ENCODE results near the gene GABBR2. TPM values are rescaled to one million over a fixed set of nuclear protein-coding genes. Genes with fewer than 3 reads are reported as not detected.

Gene GABBR2
- total RNA-seq, 1 experiment from 2014 or later, result 0.76 TPM

DNA sequence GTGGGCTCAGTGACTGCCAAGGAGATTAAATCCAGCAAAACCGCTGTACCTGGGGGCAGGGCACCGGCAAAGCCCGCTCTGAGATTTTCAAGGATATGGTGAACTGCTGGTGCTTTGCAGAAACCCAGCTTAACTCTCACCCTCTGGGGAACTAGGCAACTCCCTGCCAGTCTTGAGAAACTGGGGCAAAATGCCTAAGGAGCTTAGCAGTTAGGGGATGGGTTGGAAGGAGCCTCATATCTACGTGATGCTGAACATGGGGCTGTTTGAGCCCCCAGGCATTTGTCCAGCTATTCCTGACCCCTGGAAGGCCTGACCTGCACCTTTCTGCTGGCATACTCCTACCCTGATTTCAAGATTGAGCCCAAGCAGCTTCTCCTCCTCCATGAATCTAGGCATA lies 344.6 kb downstream of the GABBR2 start:
- no peak overlapping the region for H3K4me2 ChIP-seq
- no peaks in the 10 kb centered on the region for H3K9me2 ChIP-seq (ENCODE audit: insufficient read depth)
- no peaks in the 10 kb centered on the region for H3K36me3 ChIP-seq (ENCODE audit: low read depth)
- no peak for DNase-seq
- BruUV-seq (replicated peaks), result no TSS peak
- ChIA-PET CTCF (interaction anchor here (0.7 kb wide), 2 partner anchors 140 to 440 kb away, joined by 3 to 6 read pairs; no protein-coding TSS in a partner anchor), POLR2A (ENCODE audit: unreplicated experiment) (no interaction called here)
- no peaks in the 10 kb centered on the region for H3K4me1 ChIP-seq (replicated peaks; ENCODE audit: insufficient read depth)
- H3K79me2 ChIP-seq (ENCODE audit: low read depth), result no peaks in the 10 kb centered on the region
- H2AFZ ChIP-seq, result no peak overlapping the region
- no peak overlapping the region for H3K27ac ChIP-seq
- no peak overlapping the region for H3K4me3 ChIP-seq
- H4K20me1 ChIP-seq (ENCODE audit: insufficient read depth), result no peaks in the 10 kb centered on the region
- TF ChIP-seq EZH2 (IDR thresholded peaks at IDR 0.05; ENCODE audit: low read depth), result no peak
- TF ChIP-seq, protein P1, sequence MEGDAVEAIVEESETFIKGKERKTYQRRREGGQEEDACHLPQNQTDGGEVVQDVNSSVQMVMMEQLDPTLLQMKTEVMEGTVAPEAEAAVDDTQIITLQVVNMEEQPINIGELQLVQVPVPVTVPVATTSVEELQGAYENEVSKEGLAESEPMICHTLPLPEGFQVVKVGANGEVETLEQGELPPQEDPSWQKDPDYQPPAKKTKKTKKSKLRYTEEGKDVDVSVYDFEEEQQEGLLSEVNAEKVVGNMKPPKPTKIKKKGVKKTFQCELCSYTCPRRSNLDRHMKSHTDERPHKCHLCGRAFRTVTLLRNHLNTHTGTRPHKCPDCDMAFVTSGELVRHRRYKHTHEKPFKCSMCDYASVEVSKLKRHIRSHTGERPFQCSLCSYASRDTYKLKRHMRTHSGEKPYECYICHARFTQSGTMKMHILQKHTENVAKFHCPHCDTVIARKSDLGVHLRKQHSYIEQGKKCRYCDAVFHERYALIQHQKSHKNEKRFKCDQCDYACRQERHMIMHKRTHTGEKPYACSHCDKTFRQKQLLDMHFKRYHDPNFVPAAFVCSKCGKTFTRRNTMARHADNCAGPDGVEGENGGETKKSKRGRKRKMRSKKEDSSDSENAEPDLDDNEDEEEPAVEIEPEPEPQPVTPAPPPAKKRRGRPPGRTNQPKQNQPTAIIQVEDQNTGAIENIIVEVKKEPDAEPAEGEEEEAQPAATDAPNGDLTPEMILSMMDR (conservative IDR thresholded peaks at IDR 0.05), result no peak
- H3K27me3 ChIP-seq (ENCODE audit: insufficient read depth, low read depth), result no peaks in the 10 kb centered on the region
- intact Hi-C loops (cut with micrococcal nuclease; ENCODE audit: unreplicated experiment), result no loop called here
- peaks cover 18% of the 10 kb centered on the region for H3K9me3 ChIP-seq (ENCODE audit: insufficient read depth, low read depth)
- no peaks in the 10 kb centered on the region for H3F3A ChIP-seq (ENCODE audit: insufficient read depth, low read depth)

DNA sequence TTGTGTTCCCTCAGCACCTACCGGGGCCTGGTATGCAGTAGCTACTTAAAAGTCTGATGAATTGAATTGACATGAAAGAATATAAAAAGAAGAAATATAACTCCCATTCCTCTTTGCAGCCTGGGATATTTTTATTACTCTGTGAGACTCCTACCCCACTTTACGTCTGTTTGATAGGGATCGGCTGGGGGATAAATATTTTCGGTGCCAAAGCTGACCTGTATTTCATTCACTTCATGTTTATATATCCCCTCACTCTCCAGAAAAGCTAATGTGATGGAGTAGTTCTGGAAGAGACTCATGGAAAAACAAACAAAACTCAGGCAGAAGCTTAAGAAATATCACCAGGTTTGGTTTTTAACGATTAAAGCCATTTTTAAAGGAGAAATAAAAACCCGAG lies 345.1 kb downstream of the GABBR2 start:
- Histone ChIP-seq H4K20me1 (ENCODE audit: insufficient read depth) (no peaks in the 10 kb centered on the region), H3K9me2 (ENCODE audit: insufficient read depth) (no peaks in the 10 kb centered on the region), H3K36me3 (ENCODE audit: low read depth) (no peaks in the 10 kb centered on the region), H3F3A (ENCODE audit: insufficient read depth, low read depth) (no peaks in the 10 kb centered on the region), H3K4me3 (no peak overlapping the region), H2AFZ (no peak overlapping the region), H3K4me1 (replicated peaks; ENCODE audit: insufficient read depth) (no peaks in the 10 kb centered on the region), H3K79me2 (ENCODE audit: low read depth) (no peaks in the 10 kb centered on the region), H3K27me3 (ENCODE audit: insufficient read depth, low read depth) (no peaks in the 10 kb centered on the region), H3K27ac (no peak overlapping the region), H3K9me3 (ENCODE audit: insufficient read depth, low read depth) (peaks cover 18% of the 10 kb centered on the region), H3K4me2 (no peak overlapping the region)
- DNase-seq, result no peak
- intact Hi-C loops (cut with micrococcal nuclease; ENCODE audit: unreplicated experiment), result no loop called here
- ChIA-PET CTCF (interaction anchor here (0.7 kb wide), 1 partner anchor 141 kb away, joined by 3 read pairs; no protein-coding TSS in a partner anchor), POLR2A (ENCODE audit: unreplicated experiment) (no interaction called here)
- no TSS peak for BruUV-seq (replicated peaks)
- TF ChIP-seq, protein P1 (conservative IDR thresholded peaks at IDR 0.05), result no peak
- no peak for TF ChIP-seq EZH2 (IDR thresholded peaks at IDR 0.05; ENCODE audit: low read depth)

DNA sequence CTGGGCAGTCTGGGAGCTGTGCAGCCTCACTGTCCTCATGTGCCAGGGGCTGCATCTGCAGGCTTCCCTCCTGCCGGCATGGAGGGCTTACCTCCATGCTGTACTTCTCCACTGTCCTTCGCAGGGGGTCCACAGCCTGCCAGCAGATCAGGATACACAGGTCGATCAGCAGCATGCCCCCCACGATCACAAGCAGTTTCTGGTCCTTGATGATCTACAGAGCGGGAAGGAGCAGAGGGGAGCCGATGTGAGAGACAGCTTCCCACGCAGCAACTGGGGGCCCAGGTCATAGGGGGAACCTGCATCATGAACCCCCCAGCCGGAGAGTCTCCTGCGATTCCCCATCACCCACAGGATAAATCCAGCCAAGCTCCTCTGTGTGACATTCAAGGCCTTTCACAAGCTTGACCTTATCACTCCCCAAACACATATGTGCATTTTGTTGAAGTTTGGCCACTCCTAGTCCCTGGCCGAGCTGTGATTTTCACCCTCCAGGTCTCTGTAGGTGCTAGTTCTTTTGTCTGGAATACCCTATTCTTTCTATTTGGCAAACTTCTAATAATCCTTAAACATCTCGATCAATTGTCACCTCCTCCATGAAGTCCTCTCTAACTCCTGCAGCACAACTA lies 346.0 kb downstream of the GABBR2 start:
- peaks cover 18% of the 10 kb centered on the region for H3K9me3 ChIP-seq (ENCODE audit: insufficient read depth, low read depth)
- no peaks in the 10 kb centered on the region for H3K79me2 ChIP-seq (ENCODE audit: low read depth)
- no peaks in the 10 kb centered on the region for H3K27me3 ChIP-seq (ENCODE audit: insufficient read depth, low read depth)
- POLR2A ChIA-PET (ENCODE audit: unreplicated experiment), result no interaction called here
- H4K20me1 ChIP-seq (ENCODE audit: insufficient read depth), result no peaks in the 10 kb centered on the region
- no peaks in the 10 kb centered on the region for H3K36me3 ChIP-seq (ENCODE audit: low read depth)
- H3K4me2 ChIP-seq, result no peak overlapping the region
- CTCF ChIA-PET, result no interaction called here
- TF ChIP-seq EZH2 (IDR thresholded peaks at IDR 0.05; ENCODE audit: low read depth), result no peak
- TF ChIP-seq, protein P1 (conservative IDR thresholded peaks at IDR 0.05), result no peak
- H3K4me1 ChIP-seq (replicated peaks; ENCODE audit: insufficient read depth), result no peaks in the 10 kb centered on the region
- H2AFZ ChIP-seq, result no peak overlapping the region
- H3K4me3 ChIP-seq, result no peak overlapping the region
- no peak for DNase-seq
- H3F3A ChIP-seq (ENCODE audit: insufficient read depth, low read depth), result no peaks in the 10 kb centered on the region
- no peaks in the 10 kb centered on the region for H3K9me2 ChIP-seq (ENCODE audit: insufficient read depth)
- no peak overlapping the region for H3K27ac ChIP-seq
- intact Hi-C loops (cut with micrococcal nuclease; ENCODE audit: unreplicated experiment), result no loop called here
- BruUV-seq (replicated peaks), result no TSS peak
